Urinary bladder (tissue), 4 donors: ENCODE data around the gene ACSL5. TPM values are rescaled to one million over a fixed set of nuclear protein-coding genes. Genes with fewer than 3 reads are reported as not detected.

Source experiments
- DNase-seq: peaks from one replicate; pipeline ENCODE4 v3.0.0-alpha.2; 2015; ENCODE audit errors: extremely low spot score
- H3K27ac ChIP-seq: one replicate; pipeline ENCODE4 v1.5.1; 2013; ENCODE audit warnings: low read depth, mild to moderate bottlenecking, moderate library complexity
- H3K36me3 ChIP-seq: one replicate; pipeline ENCODE4 v1.6.1; 2013; ENCODE audit warnings: mild to moderate bottlenecking, moderate library complexity; ENCODE audit not compliant: insufficient read depth
- H3K4me1 ChIP-seq: one replicate; pipeline ENCODE4 v1.6.1; 2013; ENCODE audit warnings: mild to moderate bottlenecking, moderate library complexity; ENCODE audit not compliant: insufficient read depth
- H3K4me3 ChIP-seq: one replicate; pipeline ENCODE4 v1.5.1; 2013; ENCODE audit warnings: low read depth, low read length
- WGBS: extraction: QIAGEN DNeasy Blood & Tissue Kit; methylation state at CpG from one replicate; pipeline ENCODE4 v1.1.7; 2013; 5-methylcytosine and 5-hydroxymethylcytosine counted together
- polyA plus RNA-seq: library from polyadenylated mRNA; stranded (reverse); fragments of 200-250 nt; gene quantifications from one replicate; pipeline ENCODE4 v1.2.3, GENCODE V29; 2013
- total RNA-seq: library from RNA; depleted of rRNA; stranded (reverse); fragments of >200 nt; gene quantifications from one replicate; pipeline ENCODE4 v1.2.3, GENCODE V29; 2014
- donor health status: healthy with polysubstance abuse.
- donor health status: healthy.

Gene ACSL5, protein sequence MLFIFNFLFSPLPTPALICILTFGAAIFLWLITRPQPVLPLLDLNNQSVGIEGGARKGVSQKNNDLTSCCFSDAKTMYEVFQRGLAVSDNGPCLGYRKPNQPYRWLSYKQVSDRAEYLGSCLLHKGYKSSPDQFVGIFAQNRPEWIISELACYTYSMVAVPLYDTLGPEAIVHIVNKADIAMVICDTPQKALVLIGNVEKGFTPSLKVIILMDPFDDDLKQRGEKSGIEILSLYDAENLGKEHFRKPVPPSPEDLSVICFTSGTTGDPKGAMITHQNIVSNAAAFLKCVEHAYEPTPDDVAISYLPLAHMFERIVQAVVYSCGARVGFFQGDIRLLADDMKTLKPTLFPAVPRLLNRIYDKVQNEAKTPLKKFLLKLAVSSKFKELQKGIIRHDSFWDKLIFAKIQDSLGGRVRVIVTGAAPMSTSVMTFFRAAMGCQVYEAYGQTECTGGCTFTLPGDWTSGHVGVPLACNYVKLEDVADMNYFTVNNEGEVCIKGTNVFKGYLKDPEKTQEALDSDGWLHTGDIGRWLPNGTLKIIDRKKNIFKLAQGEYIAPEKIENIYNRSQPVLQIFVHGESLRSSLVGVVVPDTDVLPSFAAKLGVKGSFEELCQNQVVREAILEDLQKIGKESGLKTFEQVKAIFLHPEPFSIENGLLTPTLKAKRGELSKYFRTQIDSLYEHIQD
- total RNA-seq (38.8 TPM), polyA plus RNA-seq (20.2 TPM)

DNA sequence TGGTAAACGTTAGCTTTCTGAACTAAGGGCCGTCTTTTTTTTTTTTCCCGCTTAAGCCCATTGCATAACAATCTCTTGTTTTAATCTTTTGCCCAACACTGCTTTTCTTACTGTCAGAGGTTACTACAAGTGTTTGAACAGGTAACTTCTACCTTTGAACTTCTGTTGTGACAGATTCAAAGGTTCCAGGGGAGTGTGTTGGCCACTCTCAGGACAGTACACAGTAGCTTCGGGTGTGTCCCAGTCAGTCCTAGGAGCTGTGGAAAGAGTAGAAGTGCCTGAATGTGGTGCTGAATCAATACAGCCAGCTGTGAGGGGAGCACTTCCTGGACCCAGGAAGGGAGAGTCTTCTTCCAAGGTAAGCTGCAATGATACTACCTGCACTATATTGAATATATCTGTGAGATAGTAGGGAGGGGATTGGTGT is at the start of gene ACSL5:
TSS of gene ACSL5 (plus strand) at position 205 of the 427 bp plus-strand sequence. CDS start 20,831 bp downstream, outside the sequence.
- WGBS: 76% methylated on average over 4 of the region's 4 CpGs
- no peaks in the 10 kb centered on the region for H3K4me1 ChIP-seq
- no peaks in the 10 kb centered on the region for H3K36me3 ChIP-seq
- H3K4me3 ChIP-seq: no peak within 1 kb of the TSS
- no peak for DNase-seq
- H3K27ac ChIP-seq: no peak within 1 kb of the TSS

DNA sequence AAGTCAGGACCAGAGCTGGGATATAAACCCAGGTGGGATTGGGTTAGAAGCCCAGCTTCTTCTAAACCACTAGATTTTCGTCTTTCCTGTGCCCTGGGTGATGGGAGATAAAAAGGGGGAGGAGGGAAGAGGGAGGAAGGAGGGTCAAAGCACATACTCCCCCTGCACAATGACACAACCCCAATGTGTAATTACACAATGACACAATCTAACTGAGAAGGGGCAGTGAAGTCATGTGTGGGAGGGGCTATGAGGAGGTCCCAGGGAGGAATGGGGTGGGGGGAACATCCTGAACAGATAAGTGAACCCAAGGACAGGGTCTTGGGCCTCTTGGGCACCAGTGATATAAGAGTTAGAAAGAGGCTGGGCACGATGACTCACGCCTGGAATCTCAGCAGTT is 46.2 kb upstream of the ACSL5 start:
- Histone ChIP-seq H3K4me3 (no peak overlapping the region), H3K36me3 (no peaks in the 10 kb centered on the region), H3K4me1 (no peaks in the 10 kb centered on the region), H3K27ac (no peak overlapping the region)
- DNase-seq: no peak
- WGBS: 85% methylated on average over 3 of the region's 3 CpGs

DNA sequence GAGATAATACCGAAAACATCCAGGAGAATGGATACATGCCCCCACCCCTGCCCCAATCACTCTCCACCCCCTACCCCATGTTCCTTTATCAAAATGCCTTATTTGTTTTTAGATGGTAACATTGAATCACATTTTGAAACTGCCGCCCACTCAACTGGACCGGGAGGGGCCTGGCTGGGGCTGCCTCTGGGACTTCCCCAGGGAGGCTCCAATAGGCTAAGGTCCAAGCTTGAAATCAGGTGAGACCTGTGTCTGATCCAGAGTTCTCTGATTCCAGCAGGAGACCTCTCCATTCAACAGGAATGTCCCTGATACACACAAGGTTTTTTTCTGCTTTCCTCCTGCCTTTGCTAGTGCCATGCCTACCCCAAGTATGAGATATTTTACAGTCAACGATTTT is 43.8 kb upstream of the ACSL5 start:
- H3K36me3 ChIP-seq: no peaks in the 10 kb centered on the region
- no peaks in the 10 kb centered on the region for H3K4me1 ChIP-seq
- no peak overlapping the region for H3K4me3 ChIP-seq
- WGBS: 69% methylated on average over 4 of the region's 4 CpGs
- no peak for DNase-seq
- H3K27ac ChIP-seq: no peak overlapping the region

DNA sequence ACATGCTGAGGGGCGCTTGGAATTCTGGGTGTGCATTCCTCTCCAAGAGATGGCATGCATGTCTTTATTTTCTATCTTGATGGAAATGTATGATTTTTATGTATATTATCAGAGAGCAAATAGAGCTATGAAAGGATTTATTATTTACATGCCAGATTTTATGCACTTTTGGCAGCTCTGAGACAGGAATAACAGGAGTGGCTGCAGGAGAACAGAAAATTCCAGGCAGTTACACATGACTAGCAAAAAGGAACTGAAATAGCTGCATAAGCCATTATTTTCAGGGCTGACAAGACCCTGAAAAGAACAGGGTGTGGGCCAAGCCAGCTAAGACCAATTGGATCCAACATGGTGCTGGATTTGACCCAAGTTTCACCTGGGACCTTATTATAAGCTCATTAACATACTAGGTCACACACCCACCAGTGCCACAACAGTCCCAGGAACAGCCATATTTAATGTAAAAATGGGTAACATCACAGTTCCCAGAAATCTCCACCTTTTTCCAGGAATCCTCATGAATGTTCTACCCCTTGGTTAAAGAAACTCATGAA is 43.2 kb upstream of the ACSL5 start:
- WGBS: 74% methylated on average over 1 of the region's 1 CpG
- DNase-seq: no peak
- H3K36me3 ChIP-seq: no peaks in the 10 kb centered on the region
- no peak overlapping the region for H3K27ac ChIP-seq
- H3K4me1 ChIP-seq: no peaks in the 10 kb centered on the region
- no peak overlapping the region for H3K4me3 ChIP-seq

DNA sequence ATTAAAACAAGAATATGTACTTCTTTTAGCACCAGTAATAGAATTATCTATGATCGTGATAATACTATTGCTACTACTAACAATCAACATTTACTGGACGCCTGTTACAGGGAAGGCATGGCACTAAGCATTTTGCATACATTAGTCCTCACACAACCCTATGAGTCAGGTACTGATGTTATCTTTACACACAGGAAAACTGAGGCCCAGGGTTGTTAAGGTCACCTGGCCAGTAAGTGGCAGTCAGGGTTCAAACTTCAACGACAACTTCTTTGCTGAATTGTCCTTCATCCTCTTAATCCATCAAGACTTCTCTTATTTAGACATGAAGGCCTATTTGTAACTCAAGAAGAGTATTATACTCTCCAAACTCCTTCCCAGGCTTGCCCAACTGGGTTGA is 41.9 kb upstream of the ACSL5 start:
- Histone ChIP-seq H3K27ac (no peak overlapping the region), H3K4me1 (no peaks in the 10 kb centered on the region), H3K4me3 (no peak overlapping the region), H3K36me3 (no peaks in the 10 kb centered on the region)
- 65% methylated on average over 3 of the region's 3 CpGs for WGBS
- DNase-seq: no peak

DNA sequence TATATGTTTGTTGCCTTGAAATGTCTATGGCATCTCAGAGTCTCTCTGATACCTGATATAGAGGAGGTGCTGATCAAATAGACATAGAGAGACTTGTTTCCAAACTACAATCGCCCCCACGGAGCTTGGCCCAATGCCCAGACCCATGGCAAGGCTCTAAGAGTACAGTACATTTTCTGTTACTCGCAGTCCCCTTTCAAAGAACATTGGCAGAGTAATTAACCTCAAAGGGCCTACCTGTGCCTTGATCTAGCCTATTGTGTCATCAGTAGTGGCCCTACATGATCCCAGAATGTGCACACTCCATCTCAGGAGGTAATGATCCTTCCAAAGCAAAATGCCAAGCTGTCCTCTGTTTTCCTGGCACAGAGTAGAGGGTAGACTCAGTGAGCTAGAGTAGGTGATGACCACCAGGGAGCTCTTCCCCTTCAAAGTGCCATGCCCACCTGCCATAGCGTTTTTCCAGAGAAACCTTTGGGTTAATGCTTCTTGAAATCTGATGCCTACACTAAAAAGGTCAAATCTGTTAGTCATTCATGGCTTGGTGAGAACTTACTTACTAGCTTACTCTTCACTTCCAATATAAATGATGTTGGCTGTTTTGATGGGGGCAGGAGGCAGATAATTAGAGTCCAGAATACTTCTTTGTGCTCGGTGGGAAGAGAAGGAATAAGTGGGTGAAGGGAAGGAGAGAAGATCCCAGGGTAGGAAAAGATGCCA is 41.2 kb upstream of the ACSL5 start:
- WGBS: 57% methylated on average over 5 of the region's 5 CpGs
- Histone ChIP-seq H3K27ac (no peak overlapping the region), H3K4me3 (no peak overlapping the region), H3K36me3 (no peaks in the 10 kb centered on the region), H3K4me1 (no peaks in the 10 kb centered on the region)
- DNase-seq: no peak

DNA sequence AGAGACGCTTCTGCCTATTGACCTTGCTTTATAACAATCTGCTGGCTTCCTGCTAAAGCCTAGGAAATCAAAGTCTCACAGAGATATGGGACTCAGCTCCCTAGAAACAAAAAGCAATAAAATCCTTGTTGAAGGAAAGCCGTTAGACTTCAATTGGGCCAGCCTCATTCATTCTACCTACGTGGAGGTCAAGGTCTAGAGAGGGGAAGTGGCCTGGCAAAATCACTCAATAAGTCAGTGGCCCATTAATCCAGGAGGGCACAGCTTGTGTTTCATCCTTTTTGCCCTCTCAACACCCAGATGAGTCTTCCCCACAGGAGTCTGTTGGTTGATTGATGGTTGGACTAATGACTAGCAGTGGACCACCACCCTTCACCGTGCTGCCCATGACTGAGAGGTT is 40.5 kb upstream of the ACSL5 start:
- H3K4me1 ChIP-seq: no peaks in the 10 kb centered on the region
- H3K36me3 ChIP-seq: no peaks in the 10 kb centered on the region
- H3K27ac ChIP-seq: no peak overlapping the region
- no peak overlapping the region for H3K4me3 ChIP-seq
- 66% methylated on average over 4 of the region's 4 CpGs for WGBS
- no peak for DNase-seq

DNA sequence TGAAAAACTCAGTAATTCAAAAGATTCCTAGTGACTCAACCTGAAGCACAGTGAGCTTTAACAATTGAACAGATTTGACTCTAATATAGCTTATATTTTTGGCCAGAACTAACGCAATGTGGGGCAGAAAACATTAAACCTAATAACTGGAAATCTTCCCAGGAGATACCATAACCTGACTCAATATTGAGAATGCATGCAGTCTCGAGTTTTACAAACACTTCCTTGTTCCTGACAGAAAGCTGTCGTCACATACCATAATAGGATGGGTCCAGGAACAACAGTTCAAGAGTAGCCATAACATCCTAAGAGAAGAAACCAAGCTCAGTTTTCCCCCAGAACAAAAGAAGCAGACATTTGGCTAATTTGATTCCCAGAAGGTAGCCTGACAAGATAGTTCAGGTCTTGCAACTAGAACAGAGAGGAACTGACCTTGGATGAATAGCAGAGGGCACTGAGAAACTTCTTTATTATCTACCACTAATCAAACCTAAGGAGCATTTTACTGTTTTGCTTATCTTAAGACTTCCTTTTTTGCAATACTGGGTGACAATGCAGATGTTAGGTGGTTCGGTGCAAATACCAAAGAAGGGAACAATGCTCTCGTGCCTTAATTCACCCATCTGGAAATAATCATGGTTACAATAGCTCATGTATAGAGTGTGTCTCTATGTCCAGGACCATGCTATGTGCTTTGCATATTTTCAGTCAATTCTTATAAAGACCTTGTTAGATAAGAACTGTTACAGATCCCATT is 38.6 kb upstream of the ACSL5 start:
- no peak overlapping the region for H3K4me3 ChIP-seq
- DNase-seq: no peak
- H3K4me1 ChIP-seq: no peaks in the 10 kb centered on the region
- no peak overlapping the region for H3K27ac ChIP-seq
- 26% methylated on average over 5 of the region's 5 CpGs for WGBS
- no peaks in the 10 kb centered on the region for H3K36me3 ChIP-seq

DNA sequence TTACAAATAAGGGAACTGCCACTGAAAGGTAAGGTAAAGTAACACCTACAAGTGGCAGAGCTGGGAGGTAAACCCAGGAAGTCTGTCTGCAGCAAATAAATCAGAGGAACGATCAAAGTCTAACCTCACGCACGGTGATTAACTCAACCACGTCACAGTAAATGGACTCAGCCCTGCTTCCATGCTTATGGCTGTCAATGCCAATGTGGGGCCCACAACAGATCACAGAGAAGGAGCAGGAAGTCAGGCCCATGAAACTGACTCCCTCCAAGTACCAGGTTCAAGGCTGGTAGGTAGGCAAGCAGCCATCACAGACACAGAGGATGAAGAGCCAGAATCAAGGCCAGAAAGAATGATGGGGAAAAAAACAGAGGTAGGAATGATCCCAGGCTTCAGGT is 38.0 kb upstream of the ACSL5 start:
- Histone ChIP-seq H3K36me3 (no peaks in the 10 kb centered on the region), H3K4me1 (no peaks in the 10 kb centered on the region), H3K27ac (no peak overlapping the region), H3K4me3 (no peak overlapping the region)
- WGBS: 39% methylated on average over 4 of the region's 4 CpGs
- no peak for DNase-seq

DNA sequence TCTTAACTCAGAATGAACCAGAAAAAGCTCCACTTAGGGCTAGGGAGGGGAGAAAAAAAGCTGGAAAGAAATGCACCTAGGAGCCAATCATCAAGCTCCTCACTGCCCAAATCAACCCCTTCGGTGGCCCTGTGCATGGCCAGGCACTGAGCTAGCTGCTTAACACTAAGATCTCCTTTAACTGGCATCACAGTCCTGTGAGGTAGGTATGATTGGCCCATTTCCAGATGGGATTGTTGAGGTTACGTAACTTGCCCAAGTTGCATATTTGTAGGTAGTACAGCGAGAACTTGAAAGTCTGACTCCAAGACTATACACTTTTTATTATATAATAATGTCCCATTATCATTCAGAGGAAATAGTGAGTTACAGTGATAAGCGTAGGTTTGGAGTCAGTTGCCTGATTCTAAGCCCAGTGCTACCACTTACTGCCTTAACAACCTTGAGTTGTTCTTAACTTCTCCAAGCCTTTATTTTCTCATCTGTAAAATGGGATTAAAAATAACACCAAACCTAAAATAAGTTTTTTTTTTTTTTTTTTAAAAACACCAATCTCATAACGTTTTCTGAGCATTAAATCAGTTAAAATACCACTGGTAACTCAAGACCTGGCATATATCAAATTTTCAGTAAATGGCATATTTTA is 37.2 kb upstream of the ACSL5 start:
- H3K36me3 ChIP-seq: no peaks in the 10 kb centered on the region
- H3K4me3 ChIP-seq: no peak overlapping the region
- no peak overlapping the region for H3K27ac ChIP-seq
- no peak for DNase-seq
- H3K4me1 ChIP-seq: no peaks in the 10 kb centered on the region
- 79% methylated on average over 5 of the region's 5 CpGs for WGBS

DNA sequence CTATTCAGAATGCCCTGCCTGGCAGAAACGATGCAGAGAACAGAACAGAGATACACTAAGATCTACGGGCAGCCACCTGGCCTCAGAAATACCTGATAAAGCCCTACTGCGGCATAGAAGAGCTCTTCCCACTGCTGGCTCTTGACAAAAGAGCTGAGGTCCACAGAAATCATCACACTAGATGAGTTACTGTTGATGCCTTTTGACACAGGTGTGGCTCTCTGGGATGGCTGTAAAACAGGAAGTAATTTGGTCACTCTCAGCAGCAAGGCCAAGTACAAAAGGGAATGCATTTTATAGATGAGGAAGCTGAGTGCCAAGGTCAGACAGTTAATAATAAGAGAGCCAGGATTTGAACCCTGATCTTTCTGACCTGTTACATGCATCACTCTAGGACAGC is 35.0 kb upstream of the ACSL5 start:
- Histone ChIP-seq H3K4me3 (no peak overlapping the region), H3K36me3 (no peaks in the 10 kb centered on the region), H3K27ac (no peak overlapping the region), H3K4me1 (no peaks in the 10 kb centered on the region)
- 81% methylated on average over 3 of the region's 3 CpGs for WGBS
- no peak for DNase-seq

DNA sequence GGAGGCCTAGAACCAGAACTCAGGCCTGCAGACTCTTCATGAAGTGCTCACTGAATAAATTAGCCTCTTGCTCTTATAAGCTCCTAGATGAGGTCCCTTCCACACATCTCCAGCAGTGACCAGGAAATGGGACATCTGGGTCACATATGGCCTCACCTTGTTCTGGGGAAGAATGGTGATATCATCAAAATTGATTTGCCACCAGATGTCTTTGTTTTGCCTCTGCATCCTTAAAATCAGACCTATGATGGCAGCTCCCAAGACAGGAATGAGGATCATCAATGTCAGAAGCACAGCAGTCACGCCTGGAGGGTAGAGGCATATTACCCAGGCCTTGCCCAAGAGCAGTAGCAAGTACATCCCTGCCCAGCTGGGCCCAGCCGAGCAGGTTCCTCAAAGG is 33.3 kb upstream of the ACSL5 start:
- 83% methylated on average over 2 of the region's 2 CpGs for WGBS

More for the DNA sequence above, 33.3 kb upstream of the ACSL5 start:
- H3K36me3 ChIP-seq: no peaks in the 10 kb centered on the region
- no peak overlapping the region for H3K27ac ChIP-seq
- H3K4me1 ChIP-seq: no peaks in the 10 kb centered on the region
- no peak for DNase-seq
- no peak overlapping the region for H3K4me3 ChIP-seq
